ENCODE results near the gene NELL1.
A peak's percentile ranks its signal among the peaks of the same experiment; 100 is the strongest.

Gene NELL1

DNA sequence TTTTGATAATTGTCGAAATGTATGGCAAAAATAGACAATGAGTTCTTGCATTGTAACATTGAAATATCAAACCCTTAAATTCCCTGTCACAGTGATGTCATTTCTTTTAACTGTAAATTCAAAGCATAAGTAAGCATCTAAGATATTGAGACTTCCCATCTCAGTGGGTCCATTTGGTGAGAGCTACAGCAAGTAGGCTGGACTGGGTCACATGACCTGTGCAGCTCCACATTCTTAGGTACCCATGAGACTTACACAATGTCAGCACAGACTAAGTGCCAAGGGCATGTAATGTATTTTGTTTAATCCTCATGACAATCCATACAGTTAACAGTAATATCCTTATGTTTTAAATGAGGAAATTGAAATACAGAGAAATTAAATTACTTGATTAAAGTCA lies 210.7 kb downstream of the NELL1 start:
- DNase-seq = no peak

DNA sequence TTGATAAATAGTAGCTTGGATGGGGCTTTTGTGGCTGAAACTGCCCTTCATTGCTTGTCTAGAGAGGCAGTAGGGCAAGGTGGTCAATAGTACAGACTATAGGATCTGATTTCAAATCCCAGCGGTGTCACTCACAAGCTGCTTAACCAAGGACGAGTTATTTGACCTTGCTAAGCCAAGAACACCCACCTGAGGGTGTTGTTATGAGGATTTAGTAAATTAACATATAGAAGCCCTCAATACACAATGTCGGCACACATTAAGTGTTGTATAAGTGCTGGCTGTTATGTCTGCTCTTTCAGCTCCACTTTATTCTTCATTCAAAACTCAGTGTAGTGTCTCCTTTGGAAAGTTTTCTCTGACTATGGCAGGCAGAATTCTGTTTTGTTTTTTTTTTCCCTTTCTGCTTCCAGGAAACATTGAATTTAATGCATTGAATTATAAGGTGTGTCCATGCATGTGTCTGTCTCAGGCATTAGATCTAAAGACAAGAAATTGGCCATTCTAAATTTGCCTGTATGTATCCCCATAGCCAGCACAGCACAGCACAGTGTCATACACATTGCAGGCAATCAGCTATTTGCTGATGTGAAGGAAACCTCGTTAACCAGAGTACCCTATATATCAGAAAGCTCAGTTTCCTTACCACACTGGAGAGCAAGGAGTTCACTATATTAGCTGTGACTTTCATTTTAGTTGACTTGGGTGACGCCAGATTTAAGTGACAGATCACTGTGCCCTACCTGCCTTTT lies 212.1 kb downstream of the NELL1 start:
- no peak for DNase-seq

DNA sequence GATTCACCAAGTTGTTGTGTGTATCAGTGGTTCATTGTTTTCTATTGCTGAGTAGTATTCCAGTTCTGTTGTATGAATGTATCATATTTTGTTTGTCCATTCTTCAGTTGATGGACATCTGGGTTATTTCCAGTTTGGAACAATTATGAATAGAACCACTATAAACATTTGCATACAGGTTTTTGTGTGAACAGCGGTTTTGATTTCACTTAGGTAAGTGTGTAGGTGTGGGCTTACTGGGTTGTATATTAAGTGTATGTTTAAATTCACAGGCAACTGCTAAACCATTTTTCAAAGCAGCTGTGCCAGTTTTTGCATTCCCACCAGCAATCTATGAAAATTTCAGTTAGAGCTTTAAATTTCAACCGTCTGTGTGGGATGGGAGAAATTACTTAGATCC lies 217.8 kb downstream of the NELL1 start:
- DNase-seq = no peak

DNA sequence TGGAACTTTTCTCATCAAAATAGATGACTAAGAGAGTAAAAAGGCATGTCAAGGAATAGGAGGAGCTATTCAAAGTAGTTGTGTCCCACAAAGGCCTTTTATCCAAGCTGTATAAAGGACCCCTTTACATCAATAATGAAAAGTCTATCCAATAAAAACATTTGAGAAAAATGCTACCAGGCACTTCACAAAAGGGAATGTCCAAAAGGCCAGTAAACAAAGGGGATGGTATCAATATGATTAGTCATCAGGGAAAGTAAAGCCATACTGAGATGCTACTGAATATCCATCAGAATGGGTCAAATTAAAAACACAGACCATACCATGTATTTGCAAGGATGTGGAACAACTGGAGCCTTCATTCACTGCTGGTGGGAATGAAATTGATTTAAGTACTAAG lies 224.9 kb downstream of the NELL1 start:
- no peak for DNase-seq

DNA sequence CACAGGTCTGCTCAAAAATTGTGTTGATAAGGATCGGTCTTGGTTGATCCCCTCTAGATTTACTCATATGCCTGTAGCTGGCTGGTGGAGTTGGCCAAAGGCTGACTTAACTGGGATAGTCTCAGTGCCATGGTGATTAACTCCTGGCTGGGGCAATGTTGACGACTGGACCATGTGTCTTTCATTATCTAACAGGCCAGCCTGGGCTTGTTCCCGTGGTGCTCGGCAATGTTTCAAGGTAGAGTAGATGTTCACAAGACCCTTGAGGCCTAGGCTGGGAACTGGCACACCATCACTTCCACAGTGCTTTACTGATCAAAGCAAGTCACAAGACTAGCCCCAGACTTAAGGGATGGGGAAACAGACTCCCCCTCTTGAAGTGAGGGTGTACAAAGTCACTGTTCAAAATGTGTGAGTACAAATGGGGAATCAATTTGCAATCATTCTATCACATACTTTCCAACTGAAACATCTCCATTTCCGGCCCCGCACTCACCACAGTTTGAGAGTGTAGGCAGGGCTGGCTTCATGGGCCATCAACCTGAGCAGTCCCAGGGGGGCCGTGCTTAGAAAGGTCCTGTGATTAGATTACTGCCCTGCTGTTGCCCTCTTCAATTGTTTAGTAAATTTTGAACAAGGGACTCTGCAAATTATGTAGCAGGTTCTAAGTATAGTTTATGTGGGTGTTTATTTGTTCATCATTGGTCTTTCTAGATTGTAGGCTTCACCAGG lies 240.8 kb downstream of the NELL1 start:
- DNase-seq = no peak

DNA sequence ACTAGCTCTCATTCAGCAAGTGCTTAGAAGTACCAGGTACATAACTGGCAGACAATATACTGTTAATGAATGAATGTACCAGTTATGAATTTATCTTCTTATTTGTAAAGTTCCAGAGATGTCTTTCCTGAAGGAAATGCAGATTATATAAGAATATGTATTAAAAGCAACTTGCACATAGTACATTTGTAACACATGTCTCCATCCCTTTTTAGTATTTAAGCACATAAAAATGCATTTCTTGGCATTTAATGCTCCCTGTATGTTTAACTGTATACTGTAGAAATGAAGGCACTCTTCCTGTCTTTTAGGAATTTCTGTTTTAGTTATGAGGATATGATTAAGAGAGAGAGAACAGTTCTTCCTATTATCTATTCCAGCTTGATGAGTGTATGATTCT lies 241.3 kb downstream of the NELL1 start:
- no peak for DNase-seq

DNA sequence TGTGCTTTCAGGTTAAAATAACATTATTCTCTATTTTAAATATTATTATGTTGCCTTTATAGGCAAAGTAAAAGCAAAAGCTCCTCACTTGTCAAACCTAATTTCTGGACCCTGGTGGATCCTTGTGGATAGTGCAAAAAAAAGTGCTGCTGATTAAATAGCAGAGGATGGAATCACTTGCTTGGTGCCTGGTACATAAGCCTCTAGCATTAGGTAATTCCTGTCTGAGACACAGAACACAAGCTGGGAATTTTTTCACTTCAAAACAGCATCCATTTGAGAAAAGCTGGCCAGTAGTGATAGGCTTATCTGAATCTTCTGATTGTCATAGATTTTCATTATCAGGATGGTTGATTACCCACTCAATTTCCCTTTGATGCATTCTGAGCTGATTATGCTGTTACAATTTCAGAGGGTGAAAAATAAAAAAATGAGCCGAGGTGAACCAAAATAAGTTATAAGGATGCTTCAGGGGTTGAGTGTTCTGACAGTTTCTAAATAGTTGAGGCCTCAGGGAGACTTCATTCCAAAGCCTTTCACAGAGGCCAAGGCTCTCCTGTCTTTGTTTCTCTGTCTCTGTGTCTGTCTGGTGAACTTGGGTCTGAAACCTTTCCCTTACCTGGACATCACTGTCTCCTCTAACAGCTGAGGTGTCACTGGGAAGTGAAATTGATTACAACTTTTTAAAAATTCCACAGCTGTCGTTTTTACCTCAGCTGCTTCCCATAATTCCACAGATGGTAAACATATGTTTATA lies 242.9 kb downstream of the NELL1 start:
- DNase-seq = no peak

DNA sequence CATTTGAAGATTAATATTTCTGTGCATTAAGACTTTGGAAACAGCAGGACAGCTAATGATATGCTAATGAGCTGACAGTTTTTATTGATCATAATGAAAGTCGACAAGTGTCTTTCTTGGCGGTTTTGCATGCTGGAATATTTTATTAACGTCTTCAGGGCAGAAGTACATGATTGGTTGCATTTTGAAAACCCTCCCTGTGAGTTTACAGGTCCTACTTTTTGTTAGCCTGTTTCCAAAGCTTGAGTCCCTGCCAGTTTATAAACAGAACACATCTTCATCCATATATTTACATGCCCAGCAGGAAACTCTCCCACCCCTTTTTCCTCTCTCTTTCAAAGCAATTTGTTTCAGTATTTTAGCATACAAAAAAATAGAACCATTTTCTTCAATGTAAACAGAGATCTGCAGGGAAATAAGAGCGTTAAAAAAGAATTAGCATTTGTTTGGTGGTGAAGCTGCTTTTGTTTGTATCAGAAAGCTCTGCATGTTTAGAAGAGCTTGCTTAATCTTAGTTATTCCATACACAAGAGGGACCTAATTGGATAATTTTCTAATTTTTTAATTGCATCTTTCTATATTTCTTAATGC lies 243.6 kb downstream of the NELL1 start:
- peak; percentile 84 for DNase-seq

DNA sequence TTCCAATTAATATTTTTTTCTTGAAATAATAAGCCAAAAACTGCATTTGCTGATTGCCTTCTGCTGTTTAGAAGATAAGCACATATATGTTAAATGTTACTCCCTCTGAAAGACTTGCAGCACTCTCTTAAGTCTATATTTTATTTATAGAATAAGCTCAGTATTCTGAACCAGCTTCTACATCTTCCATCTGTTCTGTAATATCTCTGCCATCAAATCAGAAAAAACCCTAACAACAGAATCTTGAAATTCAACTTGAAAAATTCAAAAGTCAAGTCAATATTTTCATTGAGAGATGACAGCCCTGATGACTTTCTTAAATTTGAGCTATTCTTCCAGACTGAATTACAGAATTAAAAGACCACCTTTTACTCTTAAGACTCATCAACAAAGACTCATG lies 247.9 kb downstream of the NELL1 start:
- DNase-seq = no peak

DNA sequence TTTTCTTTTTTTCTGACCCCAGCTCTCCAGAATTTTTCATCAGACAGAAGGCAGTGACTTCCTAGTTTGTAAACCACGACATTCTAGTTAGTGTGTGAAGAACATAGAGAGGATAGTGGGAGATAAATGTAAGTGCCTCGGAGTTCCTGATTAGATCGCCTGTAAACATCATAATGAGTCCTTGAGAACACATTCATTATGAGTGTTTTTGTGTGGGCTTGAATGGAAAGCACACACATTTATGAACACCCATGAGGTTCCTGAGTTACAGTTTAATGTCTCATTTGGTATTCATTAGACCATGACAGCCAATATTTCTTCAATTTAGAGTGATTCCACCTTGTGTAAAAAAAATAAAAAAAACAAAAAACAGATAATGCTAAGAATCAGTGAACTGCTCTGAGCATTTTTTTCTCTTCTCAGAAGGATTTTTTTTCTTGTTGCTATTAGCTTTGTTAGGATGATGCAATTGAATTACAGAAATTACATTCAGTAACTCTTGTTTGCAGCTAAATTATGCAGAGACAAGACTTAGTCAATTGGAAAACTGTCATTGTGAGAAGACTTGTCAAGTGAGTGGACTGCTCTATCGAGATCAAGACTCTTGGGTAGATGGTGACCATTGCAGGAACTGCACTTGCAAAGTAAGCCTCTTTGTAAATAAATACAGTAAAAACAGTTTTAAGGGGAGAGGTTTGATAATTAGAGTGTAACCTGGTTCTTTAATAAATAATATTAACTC lies 257.6 kb downstream of the NELL1 start:
- peak; percentile 62 for DNase-seq

DNA sequence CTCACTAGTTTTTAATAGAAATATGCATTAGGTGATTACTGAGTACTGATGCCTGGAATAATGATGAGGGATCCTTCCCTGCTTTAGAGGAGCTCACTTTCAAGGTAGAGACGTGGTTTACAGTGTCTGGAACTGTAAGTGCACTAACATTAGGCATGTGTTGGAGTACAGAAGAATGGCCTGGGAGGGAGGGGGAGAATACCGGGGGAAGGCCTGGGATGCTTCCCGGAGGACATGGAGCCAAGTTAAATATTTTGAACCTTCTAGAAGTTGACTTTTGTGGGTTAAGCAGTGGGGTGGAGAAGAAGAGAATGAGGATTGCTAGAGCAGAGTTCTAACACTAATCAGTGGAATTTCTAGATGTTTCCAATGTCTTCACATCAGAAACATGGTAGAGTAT lies 261.6 kb downstream of the NELL1 start:
- no peak for DNase-seq

DNA sequence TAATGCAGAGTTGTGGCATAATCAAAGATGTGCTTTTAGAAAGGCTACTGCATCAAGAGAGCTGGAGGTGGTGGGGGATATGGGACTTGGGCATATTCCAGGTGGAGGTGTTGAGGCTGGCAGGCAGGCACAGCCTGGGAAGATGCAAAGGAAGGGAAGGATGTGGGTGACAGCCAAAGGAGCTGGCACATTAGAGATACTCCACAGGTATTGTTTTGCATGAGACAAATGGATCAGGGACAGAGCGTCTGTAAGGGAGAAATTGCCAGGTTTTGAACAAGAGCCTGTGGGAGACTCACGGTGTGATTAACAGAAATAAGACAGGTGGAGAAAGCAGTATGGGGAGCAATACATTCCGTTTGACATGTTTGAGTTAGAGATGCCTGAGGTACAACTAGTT lies 263.7 kb downstream of the NELL1 start:
- DNase-seq = no peak

DNA sequence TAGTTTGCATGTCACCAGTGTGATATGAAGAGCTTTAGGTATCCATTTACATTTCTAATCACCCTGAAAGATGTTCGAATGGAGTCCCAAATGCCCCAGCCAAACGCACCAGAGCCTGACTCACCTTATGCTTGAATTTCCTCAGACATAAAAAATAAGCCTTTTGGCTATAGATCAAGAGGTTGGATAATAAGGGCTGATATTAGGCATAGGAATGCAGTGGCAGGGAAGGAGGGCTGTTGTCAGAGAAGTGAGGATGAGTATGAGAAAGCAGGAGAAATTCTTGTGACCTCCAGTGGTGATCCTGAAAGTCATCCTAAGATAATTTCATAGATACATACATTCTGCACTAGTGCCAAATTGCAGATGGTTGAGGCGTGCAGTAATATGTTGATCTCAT lies 264.6 kb downstream of the NELL1 start:
- no peak for DNase-seq

DNA sequence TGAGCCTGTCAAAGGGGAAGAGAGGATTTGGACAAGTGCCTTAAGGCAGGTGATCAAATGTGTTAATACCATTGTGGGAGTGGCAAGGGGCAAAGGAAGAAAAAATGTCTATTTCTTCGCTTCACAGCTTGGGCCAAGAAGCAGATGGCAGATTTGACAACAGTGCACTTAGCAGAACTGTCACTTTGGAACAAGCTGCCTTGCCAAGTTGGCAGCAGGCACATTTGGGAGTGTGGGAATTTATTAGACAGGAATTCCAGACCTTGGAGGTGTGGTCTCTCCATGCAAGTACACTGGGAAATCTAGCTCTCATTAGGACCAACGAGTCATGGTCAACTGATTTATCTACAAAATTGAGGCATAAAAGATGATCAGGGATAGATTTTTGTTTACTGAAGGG lies 265.1 kb downstream of the NELL1 start:
- no peak for DNase-seq

DNA sequence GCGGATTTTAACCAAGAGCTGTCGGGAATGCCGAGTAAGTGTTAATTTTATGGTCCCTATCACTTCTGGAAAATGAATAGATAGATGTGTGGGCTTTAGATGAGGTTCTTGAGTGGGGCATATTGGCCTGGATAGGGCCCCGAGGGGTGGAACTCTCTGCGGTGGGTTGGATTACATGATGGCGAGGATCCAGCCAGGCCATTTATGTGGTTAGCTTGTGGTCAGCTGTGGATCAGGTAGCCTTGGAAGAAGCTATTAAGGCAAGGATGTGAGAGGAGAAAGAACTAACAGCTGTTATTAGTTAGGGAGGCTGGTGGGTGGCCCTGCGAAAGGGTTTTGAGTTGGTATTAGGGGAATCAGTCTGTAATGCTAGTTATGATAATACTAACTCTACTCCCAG lies 268.4 kb downstream of the NELL1 start:
- DNase-seq = no peak

DNA sequence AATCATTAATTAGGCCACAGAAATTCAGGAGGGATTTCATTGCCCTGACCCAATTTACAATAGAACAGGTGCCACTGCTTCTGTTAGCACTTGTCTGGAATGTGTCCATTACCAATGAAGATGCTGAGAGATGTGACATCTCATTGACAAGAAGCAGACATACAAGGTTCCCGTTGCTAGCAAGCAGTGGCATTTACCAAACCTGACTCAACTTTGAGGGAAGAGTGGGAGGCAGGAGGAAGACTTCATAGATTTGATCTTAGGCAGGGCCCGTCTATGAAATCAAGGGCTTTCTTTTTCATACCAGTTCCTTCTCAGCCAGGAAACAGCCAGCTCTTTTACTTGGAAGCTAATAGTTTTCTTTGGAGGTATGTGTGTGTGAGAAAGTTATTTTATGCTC lies 280.2 kb downstream of the NELL1 start:
- DNase-seq = no peak

DNA sequence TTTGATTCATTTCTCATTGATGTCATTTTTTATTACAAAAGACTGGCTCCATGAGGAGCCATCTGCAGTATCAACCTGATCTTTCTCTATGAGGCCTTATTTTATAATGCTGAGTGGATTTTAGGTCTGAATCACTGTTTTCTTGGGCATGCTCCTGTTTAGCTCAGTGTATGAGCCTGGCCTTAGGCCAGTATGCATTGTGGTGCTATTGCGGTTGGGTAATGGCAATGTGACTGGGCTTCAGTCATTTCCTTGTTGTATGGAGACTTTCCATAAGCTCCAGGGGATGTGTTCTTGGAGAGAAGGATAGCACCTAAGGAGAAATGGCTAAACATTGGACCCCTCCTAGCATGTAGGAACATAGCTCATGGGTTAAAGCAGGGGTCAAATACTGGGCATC lies 293.2 kb downstream of the NELL1 start:
- DNase-seq = no peak

DNA sequence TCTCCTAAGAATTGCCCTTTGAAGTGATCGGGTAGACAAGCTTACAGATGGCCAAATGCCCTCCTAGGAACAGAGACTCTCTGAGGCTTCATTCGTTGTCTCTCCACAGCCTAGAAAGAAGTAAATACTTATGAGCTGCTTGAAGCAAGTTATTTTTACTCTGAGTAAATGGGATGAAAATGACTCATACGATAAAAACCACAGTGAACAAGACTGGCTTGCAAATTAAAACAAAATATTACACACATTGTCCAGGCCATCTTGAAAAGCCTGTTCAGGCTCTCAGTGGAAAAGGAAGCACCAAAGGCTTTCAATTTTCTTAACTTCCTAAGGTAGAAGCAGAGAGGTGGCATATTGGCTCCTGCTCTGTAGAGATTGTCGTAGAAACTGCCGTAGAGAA lies 294.2 kb downstream of the NELL1 start:
- DNase-seq = no peak

DNA sequence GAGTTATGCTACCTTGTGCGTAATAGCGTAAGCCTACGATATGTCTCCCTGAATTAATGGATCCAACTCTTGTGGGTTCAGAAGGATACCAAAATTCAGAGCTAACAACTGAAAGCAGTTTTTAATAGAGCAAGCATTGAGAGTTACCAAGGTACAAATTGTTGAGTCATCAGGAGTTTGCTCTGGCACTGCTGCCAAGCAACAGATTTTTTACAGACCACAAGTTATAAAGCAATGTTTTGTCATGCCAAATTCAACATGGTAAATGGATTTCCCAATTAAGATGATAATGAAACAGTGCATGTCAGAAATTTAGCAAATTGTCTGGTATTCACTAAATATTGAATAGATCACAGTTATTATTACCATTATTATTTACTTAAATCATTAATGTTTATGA lies 295.6 kb downstream of the NELL1 start:
- no peak for DNase-seq

DNA sequence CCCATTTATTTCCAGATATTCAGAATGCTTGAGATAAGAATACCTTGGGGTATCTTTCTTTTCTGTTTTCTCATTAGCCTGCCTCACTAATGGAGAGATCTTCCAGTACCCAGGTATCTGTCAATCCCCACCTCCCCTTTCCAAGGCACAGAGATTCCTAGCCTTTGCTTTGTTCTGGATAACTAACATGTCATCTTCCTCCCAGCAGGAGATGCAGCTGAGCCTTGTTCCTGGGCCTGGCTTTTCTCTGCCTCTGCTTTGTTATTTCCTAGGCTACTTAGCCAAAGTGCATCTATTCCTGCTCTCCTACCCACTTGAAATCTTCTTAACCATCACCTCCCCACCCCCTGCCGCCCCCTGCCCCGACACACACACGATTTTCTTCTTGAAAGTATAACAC lies 297.1 kb downstream of the NELL1 start:
- peak; percentile 30 for DNase-seq

DNA sequence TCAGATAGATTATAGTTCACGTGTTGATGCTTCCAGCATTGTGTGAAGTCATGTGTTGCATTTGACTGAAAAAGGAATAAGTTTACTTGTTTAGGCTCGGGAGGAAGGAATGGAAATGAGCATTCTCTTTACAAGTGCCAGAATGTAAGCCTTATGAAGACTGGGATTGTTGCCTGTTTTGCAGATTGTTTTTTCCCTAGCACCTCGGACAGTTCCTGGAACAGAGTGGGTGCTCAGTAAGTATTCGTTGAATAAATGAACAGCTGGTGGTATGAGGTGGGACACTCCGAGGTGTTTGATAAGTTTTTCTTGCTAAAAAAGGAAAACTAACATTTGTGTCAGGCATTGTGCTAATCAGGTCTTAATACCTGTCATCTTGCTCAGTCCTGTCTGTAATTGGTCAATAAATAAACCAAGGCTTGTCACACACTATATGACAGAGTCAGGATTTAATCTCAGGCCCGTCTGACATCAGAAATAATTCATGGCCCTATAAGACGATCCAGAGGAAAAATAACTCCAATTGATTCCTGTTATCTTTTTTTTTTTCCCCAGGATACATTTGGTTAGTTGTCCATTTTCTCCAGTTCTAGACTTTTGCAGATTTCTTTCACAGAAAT lies 304.7 kb downstream of the NELL1 start:
- no peak for DNase-seq

DNA sequence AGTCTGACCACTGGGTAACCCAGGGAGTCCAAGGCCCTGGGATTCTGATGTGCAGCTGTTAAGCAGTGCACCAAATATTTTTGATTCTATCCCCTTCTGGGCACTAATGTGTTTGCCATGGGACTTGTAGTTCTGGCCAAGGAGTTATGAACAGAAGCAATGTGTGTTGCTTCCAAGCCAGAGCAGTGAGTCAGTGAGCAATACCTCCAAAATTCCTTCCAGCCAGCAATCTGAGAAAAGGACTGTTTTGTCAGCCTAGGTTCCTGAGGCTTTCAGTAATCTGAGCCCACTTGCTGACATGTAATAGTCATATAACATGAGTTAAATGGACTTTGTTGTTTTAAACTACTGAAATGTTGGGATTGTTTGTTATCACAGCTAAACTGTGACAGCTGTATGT lies 311.4 kb downstream of the NELL1 start:
- DNase-seq = no peak
